Stimulated activated CD4-positive, alpha-beta T cell treated with anti-CD3 and anti-CD28 coated beads, Interleukin-12 subunit alpha, Interleukin-12 subunit beta, amount 100 ng/mL, for 4 hours (primary cell): ENCODE data around the gene KIFC1.

Experiments used
- DNase-seq: peaks from one replicate; pipeline ENCODE4 v3.0.0-alpha.2; 2020

Gene KIFC1

DNA sequence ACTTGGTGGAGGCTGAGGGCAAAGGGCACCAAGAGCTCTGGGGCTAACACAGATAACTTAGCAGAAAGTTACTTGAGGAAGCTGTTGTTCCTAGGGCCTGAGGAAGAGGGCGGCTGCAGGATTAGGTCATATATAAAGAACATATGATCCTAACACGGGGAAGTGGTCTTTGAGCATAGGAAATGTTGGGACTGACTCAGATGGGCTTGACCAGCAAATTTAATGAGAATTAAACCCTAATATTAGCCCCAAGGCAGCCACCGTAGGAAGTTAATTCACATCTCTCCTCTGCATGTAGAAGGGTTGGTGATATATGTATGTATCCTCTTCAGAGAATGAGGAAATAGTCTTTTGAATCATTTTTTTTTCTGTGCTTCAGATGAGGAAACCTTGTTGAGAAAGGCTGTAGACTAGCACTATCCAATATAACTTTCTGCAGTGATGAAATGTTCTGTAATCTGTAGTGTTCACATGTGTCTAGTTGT lies 53.5 kb downstream of the KIFC1 start:
- DNase-seq = no peak

DNA sequence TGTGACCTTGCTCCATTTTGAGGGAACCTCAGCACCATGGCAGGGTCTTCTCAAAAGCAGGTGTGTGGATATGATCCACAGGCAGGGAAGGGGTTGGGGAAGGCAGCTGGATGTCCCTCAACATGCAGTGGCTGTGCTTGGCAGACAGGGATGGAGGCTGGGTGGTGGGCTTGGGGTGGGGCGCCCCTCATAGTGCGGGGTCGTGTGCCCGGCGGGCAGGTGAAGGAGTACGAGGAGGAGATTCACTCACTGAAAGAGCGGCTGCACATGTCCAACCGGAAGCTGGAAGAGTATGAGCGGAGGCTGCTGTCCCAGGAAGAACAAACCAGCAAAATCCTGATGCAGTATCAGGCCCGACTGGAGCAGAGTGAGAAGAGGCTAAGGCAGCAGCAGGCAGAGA lies 54.7 kb downstream of the KIFC1 start:
- no peak for DNase-seq

DNA sequence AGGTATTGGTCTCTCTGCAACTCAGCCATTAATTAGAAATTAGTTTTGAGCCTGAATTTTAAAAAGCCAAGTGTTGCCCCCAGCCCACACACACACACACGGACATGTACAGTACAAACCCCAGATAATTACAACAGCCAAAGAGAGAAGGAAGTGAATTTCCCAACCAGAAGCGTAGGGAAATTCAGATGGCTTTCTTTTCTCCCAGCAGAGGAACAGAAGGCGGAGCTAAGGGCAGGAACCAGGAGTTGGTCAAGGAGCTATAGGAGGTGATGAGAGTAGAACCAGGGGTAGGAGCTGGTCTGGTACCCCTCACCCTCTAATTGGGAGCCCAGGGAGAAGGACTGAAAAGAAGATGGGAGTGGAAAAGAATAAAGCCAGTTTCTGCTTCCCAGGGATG lies 58.8 kb downstream of the KIFC1 start:
- DNase-seq = no peak

GRCh38 chr6:33451606-33452005 lies 60.0 kb downstream of the KIFC1 start:
- DNase-seq = no peak

DNA sequence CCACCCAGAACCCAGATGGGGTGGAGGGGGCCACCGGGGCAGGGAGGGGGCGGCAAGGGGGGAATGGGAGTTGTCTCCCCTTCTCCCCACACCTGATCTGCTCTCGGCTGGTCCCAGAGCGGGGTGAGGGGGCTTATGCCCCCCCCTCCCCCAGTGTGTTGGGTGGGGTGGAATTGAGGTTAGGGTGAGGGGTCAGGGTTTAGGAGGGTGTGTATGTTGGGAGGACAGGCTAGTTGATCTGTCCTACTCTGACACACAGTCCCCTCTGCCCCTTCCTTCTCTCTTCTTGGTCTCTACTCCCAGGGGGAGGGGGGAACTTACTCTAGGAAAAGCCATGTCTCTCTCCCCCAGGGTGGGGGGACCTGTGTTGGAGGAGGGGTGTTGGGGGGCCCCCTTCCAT lies 60.9 kb downstream of the KIFC1 start:
- no peak for DNase-seq

GRCh38 chr6:33453393-33454008 lies 61.9 kb downstream of the KIFC1 start:
- DNase-seq = no peak

- DNase-seq = peak; percentile 89
These were observed 62.7 kb downstream of the KIFC1 start, which contains the start of gene ZBTB9 for GRCh38 chr6:33454009-33454946. Gene ZBTB9 (plus strand): TSS chr6:33454576. CDS start chr6:33455101, 525 bp downstream.

DNA sequence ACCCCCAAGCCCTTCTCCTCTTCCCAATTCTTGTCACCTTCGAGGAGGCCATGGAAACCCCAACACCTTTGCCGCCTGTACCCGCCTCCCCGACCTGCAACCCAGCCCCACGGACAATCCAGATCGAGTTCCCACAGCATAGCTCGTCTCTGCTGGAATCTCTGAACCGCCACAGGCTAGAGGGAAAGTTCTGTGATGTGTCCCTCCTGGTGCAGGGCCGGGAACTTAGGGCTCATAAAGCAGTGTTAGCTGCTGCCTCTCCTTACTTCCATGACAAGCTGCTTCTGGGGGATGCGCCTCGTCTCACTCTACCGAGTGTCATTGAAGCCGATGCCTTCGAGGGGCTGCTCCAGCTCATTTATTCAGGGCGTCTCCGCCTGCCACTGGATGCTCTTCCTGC lies 63.4 kb downstream of the KIFC1 start:
- no peak for DNase-seq

DNA sequence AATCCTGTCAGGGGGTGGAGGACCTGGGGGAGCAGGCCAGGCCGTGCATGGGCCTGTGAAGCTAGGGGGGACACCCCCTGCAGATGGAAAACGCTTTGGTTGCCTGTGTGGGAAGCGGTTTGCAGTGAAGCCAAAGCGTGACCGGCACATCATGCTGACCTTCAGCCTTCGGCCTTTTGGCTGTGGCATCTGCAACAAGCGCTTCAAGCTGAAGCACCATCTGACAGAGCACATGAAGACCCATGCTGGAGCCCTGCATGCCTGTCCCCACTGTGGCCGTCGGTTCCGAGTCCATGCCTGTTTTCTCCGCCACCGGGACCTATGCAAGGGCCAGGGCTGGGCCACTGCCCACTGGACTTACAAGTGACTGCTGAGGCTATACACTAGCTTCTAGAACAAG lies 64.5 kb downstream of the KIFC1 start:
- DNase-seq = no peak

GRCh38 chr6:33458676-33459075 lies 67.1 kb downstream of the KIFC1 start:
- no peak for DNase-seq

DNA sequence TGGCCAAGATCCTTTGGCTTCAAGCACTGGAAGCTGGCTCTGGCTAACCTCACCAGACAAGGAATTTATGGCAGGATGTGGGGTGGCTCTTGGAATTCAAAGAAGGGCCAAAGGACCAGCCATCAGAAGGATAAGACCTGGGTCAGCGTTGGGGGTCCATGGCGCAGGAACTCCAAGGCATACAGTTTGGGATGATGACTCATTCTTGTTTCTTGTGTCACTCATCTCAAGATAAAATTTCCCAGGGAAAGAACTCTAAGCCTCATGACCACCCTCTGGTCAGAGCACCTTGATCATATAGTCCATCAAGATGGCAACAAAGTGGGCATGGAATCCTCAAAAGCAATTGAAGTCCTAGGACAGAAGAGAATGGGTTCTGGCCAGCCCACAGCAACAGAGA lies 67.6 kb downstream of the KIFC1 start:
- DNase-seq = no peak
